SH-SY5Y (cell line): ENCODE measurements around the gene MUCL1.

ENCODE experiments used
- GATA2 ChIP-seq: IDR thresholded peaks from 2 replicates; pipeline ENCODE4 v1.6.1; 2011; ENCODE audit warnings: mild to moderate bottlenecking, low read depth, low read length
- GATA3 ChIP-seq: IDR thresholded peaks from 2 replicates; pipeline ENCODE4 v1.6.1; 2011; ENCODE audit warnings: low read depth, mild to moderate bottlenecking, low read length, moderate library complexity

DNA sequence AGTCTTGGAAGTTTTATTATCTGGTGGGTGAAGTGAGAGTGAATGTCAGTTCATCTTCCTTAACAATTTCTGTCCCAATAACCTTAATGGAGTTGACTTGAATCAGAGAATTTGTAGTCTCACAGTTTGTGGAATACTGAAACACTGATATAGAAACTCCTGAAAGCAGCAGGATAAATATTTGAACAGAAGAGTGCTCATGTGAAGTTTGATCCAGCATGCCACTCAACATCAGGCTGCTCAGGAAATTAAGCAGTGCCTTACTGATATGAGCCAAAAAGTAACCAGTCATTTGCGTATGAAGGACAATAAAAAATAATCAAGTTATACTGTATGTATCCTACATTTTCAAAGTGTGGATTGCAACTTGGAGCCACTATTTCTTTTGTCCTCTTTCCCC lies 15.7 kb downstream of the MUCL1 start:
- TF ChIP-seq GATA2 = no peak
- no peak for TF ChIP-seq GATA3
